SK-N-SH (cell line): Measurements from ENCODE around the gene DRGX. TPM values are rescaled to one million over a fixed set of nuclear protein-coding genes. Genes with fewer than 3 reads are reported as not detected.

Experiments used
- CTCF ChIA-PET: fragments of 300-600, 350-600 bp; formaldehyde crosslinking; extraction: SDS; loops from one replicate; lab custom pipeline; 2021; lab: Yijun Ruan, JAX
- POLR2A ChIA-PET: fragments of 350-600 bp; sonication (Branson Sonifier 250); formaldehyde crosslinking; extraction: SDS; loops from one replicate; lab custom pipeline; 2020; ENCODE audit warnings: antibody characterized with exemption, inconsistent platforms; lab: Yijun Ruan, JAX
- DNase-seq: peaks from one replicate; pipeline ENCODE4 v3.0.0; 2012
- H2AFZ ChIP-seq: fragments of 200-600 bp; sonication (generic); 2 replicates; pipeline ENCODE4 v1.8.1; 2016; ENCODE audit warnings: antibody characterized with exemption, mild to moderate bottlenecking, low read depth
- H3F3A ChIP-seq: fragments of 200-600 bp; sonication (generic); replicated peaks from 2 replicates; pipeline ENCODE3; 2016; ENCODE audit warnings: antibody characterized with exemption, mild to moderate bottlenecking; ENCODE audit not compliant: insufficient read depth
- H3K27ac ChIP-seq, 2 experiments: fragments of 200-500 bp in 1 of 2; fragments of 200-600 bp in 1 of 2; sonication (Bioruptor generic) in 1 of 2; sonication (generic), shearing (Covaris generic) in 1 of 2; 2 replicates each; pipeline versions ENCODE4 v1.5.1 to v1.6.1; 2014 to 2016; ENCODE audit warnings: low read depth in 2 of 2, inconsistent platforms in 1 of 2, low read length in 1 of 2, mild to moderate bottlenecking in 1 of 2, mixed read lengths in 1 of 2
- H3K27me3 ChIP-seq: fragments of 200-600 bp; sonication (generic), shearing (Covaris generic); 2 replicates; pipeline ENCODE4 v1.6.1; 2016; ENCODE audit warnings: mixed run types; ENCODE audit not compliant: insufficient read depth
- H3K36me3 ChIP-seq, 2 experiments: fragments of 200-500 bp in 1 of 2; fragments of 200-600 bp in 1 of 2; sonication (Bioruptor generic) in 1 of 2; sonication (generic) in 1 of 2; replicated peaks in 1 of 2; 2 replicates each; pipeline versions ENCODE3 to v1.5.1; 2014 to 2016; ENCODE audit warnings: low read length in 1 of 2, mild to moderate bottlenecking in 1 of 2; ENCODE audit not compliant: insufficient read depth in 2 of 2, control insufficient read depth in 1 of 2
- H3K4me1 ChIP-seq, 2 experiments: fragments of 200-500 bp in 1 of 2; fragments of 200-600 bp in 1 of 2; sonication (Bioruptor generic) in 1 of 2; sonication (generic), shearing (Covaris generic) in 1 of 2; 2 replicates each; pipeline versions ENCODE4 v1.5.1 to v1.6.1; 2014 to 2016; ENCODE audit warnings: low read depth in 1 of 2, low read length in 1 of 2, mixed run types in 1 of 2; ENCODE audit not compliant: insufficient read depth in 2 of 2, control insufficient read depth in 1 of 2
- H3K4me2 ChIP-seq: fragments of 200-600 bp; sonication (generic), shearing (Covaris generic); 2 replicates; pipeline ENCODE4 v1.6.1; 2017; ENCODE audit warnings: mixed run types
- H3K4me3 ChIP-seq, 2 experiments: fragments of 200-500 bp in 1 of 2; fragments of 200-600 bp in 1 of 2; sonication (Bioruptor generic) in 1 of 2; sonication (generic), shearing (Covaris generic) in 1 of 2; 2 replicates each; pipeline versions ENCODE4 v1.5.1 to v1.8.1; 2014 to 2016; ENCODE audit warnings: low read depth in 2 of 2, inconsistent platforms in 1 of 2, low read length in 1 of 2, mild to moderate bottlenecking in 1 of 2, mixed read lengths in 1 of 2, moderate library complexity in 1 of 2
- H3K79me2 ChIP-seq: fragments of 200-600 bp; sonication (generic); 2 replicates; pipeline ENCODE4 v1.8.1; 2017; ENCODE audit warnings: mild to moderate bottlenecking; ENCODE audit not compliant: insufficient read depth
- H3K9ac ChIP-seq: fragments of 200-600 bp; sonication (generic); 2 replicates; pipeline ENCODE4 v1.6.1; 2017; ENCODE audit warnings: mixed run types
- H3K9me2 ChIP-seq: fragments of 200-600 bp; sonication (generic); 2 replicates; pipeline ENCODE4 v1.6.1; 2017; ENCODE audit warnings: mixed run types
- H3K9me3 ChIP-seq: fragments of 200-600 bp; sonication (generic); 2 replicates; pipeline ENCODE4 v1.6.1; 2017; ENCODE audit warnings: mixed run types, mild to moderate bottlenecking, moderate library complexity
- H4K20me1 ChIP-seq: fragments of 200-600 bp; sonication (generic); 2 replicates; pipeline ENCODE4 v1.6.1; 2017; ENCODE audit warnings: mild to moderate bottlenecking, mixed run types; ENCODE audit not compliant: insufficient read depth
- ELF1 ChIP-seq: IDR thresholded peaks from 2 replicates; pipeline ENCODE4 v1.4.0; 2012
- EP300 ChIP-seq, 2 experiments: IDR thresholded peaks; 2 replicates each; pipeline versions ENCODE4 v1.4.0 to v1.6.1; 2012; ENCODE audit warnings: borderline replicate concordance in 1 of 2, low read depth in 1 of 2, low read length in 1 of 2
- FOSL2 ChIP-seq: IDR thresholded peaks from 2 replicates; pipeline ENCODE4 v1.4.0; 2012; ENCODE audit warnings: low read depth, mild to moderate bottlenecking, moderate library complexity, borderline replicate concordance
- FOXM1 ChIP-seq: IDR thresholded peaks from 2 replicates; pipeline ENCODE4 v1.4.0; 2012; ENCODE audit warnings: low read depth, mild to moderate bottlenecking
- GATA2 ChIP-seq: sonication (generic); formaldehyde crosslinking; IDR thresholded peaks from 2 replicates; pipeline ENCODE4 v1.5.0; 2020; ENCODE audit warnings: mild to moderate bottlenecking, missing genetic modification reagents
- MEF2A ChIP-seq: IDR thresholded peaks from 2 replicates; pipeline ENCODE4 v1.4.0; 2012; ENCODE audit warnings: low read depth, borderline replicate concordance
- NRF1 ChIP-seq: IDR thresholded peaks from 2 replicates; pipeline ENCODE4 v1.6.1; 2012; ENCODE audit warnings: low read depth, mild to moderate bottlenecking, low read length
- POLR2AphosphoS5 ChIP-seq: IDR thresholded peaks from 2 replicates; pipeline ENCODE4 v1.6.1; 2012; ENCODE audit warnings: low read depth, low read length
- RAD21 ChIP-seq: IDR thresholded peaks from 2 replicates; pipeline ENCODE4 v1.6.1; 2012; ENCODE audit warnings: mild to moderate bottlenecking, low read length
- RCOR1 ChIP-seq: fragments of 150-350 bp; IDR thresholded peaks from 2 replicates; pipeline ENCODE4 v1.6.1; 2017; ENCODE audit warnings: antibody characterized with exemption, low read length
- RFX5 ChIP-seq: IDR thresholded peaks from 2 replicates; pipeline ENCODE4 v1.6.1; 2012; ENCODE audit warnings: mild to moderate bottlenecking, improper control_type of control experiment, low read length
- SMC3 ChIP-seq: IDR thresholded peaks from 2 replicates; pipeline ENCODE4 v1.6.1; 2012; ENCODE audit warnings: low read depth, low read length, improper control_type of control experiment
- TEAD4 ChIP-seq: IDR thresholded peaks from 2 replicates; pipeline ENCODE4 v1.4.0; 2012; ENCODE audit warnings: mild to moderate bottlenecking, borderline replicate concordance; ENCODE audit not compliant: insufficient read depth
- YY1 ChIP-seq: IDR thresholded peaks from 2 replicates; pipeline ENCODE4 v1.4.0; 2012; ENCODE audit warnings: low read depth, mild to moderate bottlenecking
- WGBS: methylation state at CpG from one replicate; pipeline ENCODE4 v1.1.6; 2017; ENCODE audit warnings: low lambda C conversion rate; 5-methylcytosine and 5-hydroxymethylcytosine counted together
- polyA plus RNA-seq, 3 experiments: library from polyadenylated mRNA; depleted of rRNA; stranded (reverse); fragments of >200 nt; gene quantifications; 2 replicates each; pipeline ENCODE4 v1.2.3, GENCODE V29; 2012
- TF ChIP-seq, protein P1 (sequence below): fragments of 150-350 bp; IDR thresholded peaks from 2 replicates; pipeline ENCODE4 v1.6.1; 2016; ENCODE audit warnings: mild to moderate bottlenecking, low read depth, low read length
- TF ChIP-seq, protein P2 (sequence below): fragments of 150-350 bp; IDR thresholded peaks from 2 replicates; pipeline ENCODE4 v1.6.1; 2017; ENCODE audit warnings: antibody characterized with exemption, low read length, low read depth, borderline replicate concordance
- TF ChIP-seq, protein P3 (sequence below): IDR thresholded peaks from 2 replicates; pipeline ENCODE4 v1.4.0; 2012; ENCODE audit warnings: low read depth

Gene DRGX
- polyA plus RNA-seq, 1 of the 3 experiments (the other 2 are of a cell fraction) = not detected

DNA sequence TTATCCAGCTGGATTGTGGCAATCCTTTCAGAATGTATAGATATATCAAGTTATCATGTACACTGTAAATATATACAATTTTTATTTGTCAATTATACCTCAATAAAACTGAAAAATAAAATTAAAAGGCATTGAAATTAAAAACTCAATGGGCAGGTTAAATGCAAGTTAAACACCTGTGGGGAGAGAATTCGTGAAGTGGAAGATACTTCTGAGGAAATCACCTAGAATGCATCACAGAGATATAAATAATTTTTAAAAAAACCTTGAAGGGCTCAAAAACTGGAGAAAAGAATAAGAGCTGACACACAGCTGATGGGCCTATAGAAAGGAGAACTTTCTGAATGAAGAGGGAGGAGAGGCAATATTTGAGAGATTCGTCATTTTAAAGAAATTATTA lies 37.2 kb upstream of the DRGX start:
- no peaks in the 10 kb centered on the region for H3F3A ChIP-seq
- no peak overlapping the region for H3K4me3 ChIP-seq
- ChIA-PET CTCF (interaction anchor here (0.7 kb wide), 1 partner anchor 25 kb away, joined by 3 read pairs; no protein-coding TSS in a partner anchor), POLR2A (no interaction called here)
- TF ChIP-seq FOSL2 = no peak
- no peak for TF ChIP-seq POLR2AphosphoS5
- no peak overlapping the region for H2AFZ ChIP-seq
- no peak for DNase-seq
- no peaks in the 10 kb centered on the region for H3K79me2 ChIP-seq
- H3K4me1 ChIP-seq = no peaks in the 10 kb centered on the region
- no peak overlapping the region for H3K9ac ChIP-seq
- 0 out of 2 replicates have a peak, but pooled peaks cover 3% of the 10 kb centered on the region for H3K9me3 ChIP-seq
- no peaks in the 10 kb centered on the region; the same call in 1 of the 2 replicates for H3K9me2 ChIP-seq
- H3K27me3 ChIP-seq = no peaks in the 10 kb centered on the region
- no peaks in the 10 kb centered on the region for H4K20me1 ChIP-seq
- whole genome bisulfite sequencing = 19% methylated on average over 2 of the region's 2 CpGs
- no peak overlapping the region for H3K27ac ChIP-seq
- H3K4me2 ChIP-seq = no peak overlapping the region
- H3K36me3 ChIP-seq = no peaks in the 10 kb centered on the region

DNA sequence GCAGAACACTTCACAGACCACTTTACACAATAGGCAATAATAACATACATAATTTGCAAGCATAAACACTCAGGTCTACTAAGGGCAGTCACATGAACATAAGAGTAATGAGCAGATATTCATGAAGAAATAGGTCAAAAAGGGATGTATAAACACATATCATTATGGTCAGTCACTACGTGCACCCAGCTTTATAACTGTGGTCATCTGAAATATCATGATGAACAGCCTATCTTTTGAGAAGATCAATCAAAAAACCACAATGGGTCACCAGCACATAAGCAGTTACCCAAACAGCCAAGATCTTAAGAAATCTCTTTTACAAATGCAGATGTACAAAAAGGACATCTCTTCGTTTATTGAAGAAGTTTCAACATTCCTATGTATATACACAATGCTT lies 35.5 kb upstream of the DRGX start:
- 38% methylated on average over 2 of the region's 2 CpGs for WGBS
- no peak for DNase-seq
- Histone ChIP-seq H3K9ac (no peak overlapping the region), H3K9me3 (0 out of 2 replicates have a peak, but pooled peaks cover 3% of the 10 kb centered on the region), H3K4me1 (no peaks in the 10 kb centered on the region), H3K4me3 (no peak overlapping the region), H3K79me2 (no peaks in the 10 kb centered on the region), H3K27ac (no peak overlapping the region), H3K4me2 (no peak overlapping the region), H3K36me3 (no peaks in the 10 kb centered on the region), H2AFZ (no peak overlapping the region), H3K27me3 (no peaks in the 10 kb centered on the region), H3K9me2 (no peaks in the 10 kb centered on the region; the same call in 1 of the 2 replicates), H4K20me1 (no peaks in the 10 kb centered on the region), H3F3A (no peaks in the 10 kb centered on the region)
- TF ChIP-seq ELF1 (no peak), NRF1 (no peak)
- POLR2A ChIA-PET = no interaction called here
- CTCF ChIA-PET = no interaction called here

DNA sequence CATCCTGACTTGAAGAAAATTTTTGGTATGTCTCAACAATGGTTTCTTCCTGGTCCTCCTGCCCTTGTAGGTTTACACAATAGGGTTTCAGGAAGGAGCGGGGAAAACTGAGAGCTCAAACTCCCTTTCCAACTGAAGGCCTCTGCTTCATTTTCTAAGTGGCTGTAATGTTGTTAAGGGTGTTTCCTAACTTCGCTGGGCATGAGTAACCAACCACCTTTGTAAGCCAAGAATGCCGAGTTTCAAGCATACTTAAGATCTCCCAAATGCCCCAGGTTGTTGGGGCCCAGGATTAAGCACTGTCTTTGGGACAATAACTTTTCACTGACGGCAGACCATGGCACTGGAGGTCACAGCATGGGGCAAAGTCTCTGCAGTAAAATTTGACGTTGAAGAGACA lies 33.6 kb upstream of the DRGX start:
- ChIA-PET POLR2A (no interaction called here), CTCF (interaction anchor here (1.1 to 1.2 kb wide), 2 partner anchors 22 to 877 kb away, joined by 3 to 4 read pairs; no protein-coding TSS in a partner anchor)
- no peaks in the 10 kb centered on the region for H3K36me3 ChIP-seq
- no peaks in the 10 kb centered on the region for H3K4me1 ChIP-seq
- H3K27ac ChIP-seq = no peak overlapping the region
- H3K9ac ChIP-seq = no peak overlapping the region
- H3K79me2 ChIP-seq = no peaks in the 10 kb centered on the region
- 38% methylated on average over 5 of the region's 5 CpGs for WGBS
- H3K9me2 ChIP-seq = no peaks in the 10 kb centered on the region; the same call in 1 of the 2 replicates
- no peaks in the 10 kb centered on the region for H3F3A ChIP-seq
- no peak overlapping the region for H2AFZ ChIP-seq
- no peak for DNase-seq
- H3K27me3 ChIP-seq = no peaks in the 10 kb centered on the region
- TF ChIP-seq YY1 (no peak), GATA2 (no peak), RFX5 (no peak), RAD21 (no peak), TEAD4 (no peak), POLR2AphosphoS5 (no peak), ELF1 (no peak), FOXM1 (no peak), SMC3 (no peak), EP300 (IDR thresholded peaks at IDR 0.05; ENCODE audit: borderline replicate concordance in 1 of 2, low read depth in 1 of 2, low read length in 1 of 2) (no peak), RCOR1 (no peak), MEF2A (no peak)
- TF ChIP-seq, protein P1, sequence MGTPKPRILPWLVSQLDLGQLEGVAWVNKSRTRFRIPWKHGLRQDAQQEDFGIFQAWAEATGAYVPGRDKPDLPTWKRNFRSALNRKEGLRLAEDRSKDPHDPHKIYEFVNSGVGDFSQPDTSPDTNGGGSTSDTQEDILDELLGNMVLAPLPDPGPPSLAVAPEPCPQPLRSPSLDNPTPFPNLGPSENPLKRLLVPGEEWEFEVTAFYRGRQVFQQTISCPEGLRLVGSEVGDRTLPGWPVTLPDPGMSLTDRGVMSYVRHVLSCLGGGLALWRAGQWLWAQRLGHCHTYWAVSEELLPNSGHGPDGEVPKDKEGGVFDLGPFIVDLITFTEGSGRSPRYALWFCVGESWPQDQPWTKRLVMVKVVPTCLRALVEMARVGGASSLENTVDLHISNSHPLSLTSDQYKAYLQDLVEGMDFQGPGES = no peak
- TF ChIP-seq, protein P2, sequence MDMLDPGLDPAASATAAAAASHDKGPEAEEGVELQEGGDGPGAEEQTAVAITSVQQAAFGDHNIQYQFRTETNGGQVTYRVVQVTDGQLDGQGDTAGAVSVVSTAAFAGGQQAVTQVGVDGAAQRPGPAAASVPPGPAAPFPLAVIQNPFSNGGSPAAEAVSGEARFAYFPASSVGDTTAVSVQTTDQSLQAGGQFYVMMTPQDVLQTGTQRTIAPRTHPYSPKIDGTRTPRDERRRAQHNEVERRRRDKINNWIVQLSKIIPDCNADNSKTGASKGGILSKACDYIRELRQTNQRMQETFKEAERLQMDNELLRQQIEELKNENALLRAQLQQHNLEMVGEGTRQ = no peak
- TF ChIP-seq, protein P3, sequence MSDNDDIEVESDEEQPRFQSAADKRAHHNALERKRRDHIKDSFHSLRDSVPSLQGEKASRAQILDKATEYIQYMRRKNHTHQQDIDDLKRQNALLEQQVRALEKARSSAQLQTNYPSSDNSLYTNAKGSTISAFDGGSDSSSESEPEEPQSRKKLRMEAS = no peak
- H4K20me1 ChIP-seq = no peaks in the 10 kb centered on the region
- no peak overlapping the region for H3K4me2 ChIP-seq
- 0 out of 2 replicates have a peak, but pooled peaks cover 3% of the 10 kb centered on the region for H3K9me3 ChIP-seq
- no peak overlapping the region for H3K4me3 ChIP-seq
